Body of pancreas (tissue), 4 donors: ENCODE measurements around the gene C1R. TPM values are rescaled to one million over a fixed set of nuclear protein-coding genes. Genes with fewer than 3 reads are reported as not detected.

Experiments used
- ATAC-seq: fragments of 150-250 bp; one replicate; pipeline ENCODE4 v1.9.1; 2016
- DNase-seq, 4 donors: peaks; one replicate each; pipeline ENCODE4 v3.0.0-alpha.2; 2019
- H3K27ac ChIP-seq, 4 donors: fragments of 200-600 bp; sonication (generic); 1 replicate in 3 of 4; 2 replicates in 1 of 4; pipeline versions ENCODE4 v1.5.1 to v1.6.1; 2016 to 2019; ENCODE audit warnings: mild to moderate bottlenecking in 1 of 4, mixed read lengths in 1 of 4, moderate library complexity in 1 of 4
- H3K27me3 ChIP-seq, 2 donors: fragments of 200-600 bp; sonication (generic); one replicate each; pipeline ENCODE4 v1.6.0; 2016; ENCODE audit warnings: mild to moderate bottlenecking in 1 of 2
- H3K36me3 ChIP-seq, 2 donors: fragments of 200-600 bp; sonication (generic); replicated peaks in 1 of 2; 2 replicates each; pipeline ENCODE4 v1.5.1; 2016; ENCODE audit warnings: low read depth in 2 of 2; ENCODE audit not compliant: insufficient read depth in 1 of 2
- H3K4me1 ChIP-seq: fragments of 200-600 bp; sonication (generic); one replicate; pipeline ENCODE4 v1.6.0; 2016
- H3K4me3 ChIP-seq, 2 donors: fragments of 200-600 bp; sonication (generic); 1 replicate in 1 of 2; 2 replicates in 1 of 2; pipeline ENCODE4 v1.5.1; 2016 to 2019
- H3K9me3 ChIP-seq, 3 donors: fragments of 200-600 bp; sonication (generic); 1 replicate in 2 of 3; 2 replicates in 1 of 3; pipeline ENCODE4 v1.5.1; 2016
- CTCF ChIP-seq, 7 experiments: fragments of 450-650 bp in 4 of 7; fragments of 200-600 bp in 3 of 7; sonication (generic) in 3 of 7; IDR thresholded peaks; one replicate each; pipeline ENCODE4 v1.5.1; 2016 to 2019; ENCODE audit warnings: antibody characterized with exemption in 7 of 7
- POLR2A ChIP-seq, 3 donors: fragments of 450-650 bp; IDR thresholded peaks; one replicate each; pipeline ENCODE4 v1.6.1; 2016; ENCODE audit warnings: antibody characterized with exemption in 3 of 3, mild to moderate bottlenecking in 2 of 3
- WGBS, 2 donors: methylation state at CpG; one replicate each; pipeline ENCODE4 v1.1.5; 2017; 5-methylcytosine and 5-hydroxymethylcytosine counted together
- intact Hi-C: fragments of 100-400 bp; cut with DNase I; formaldehyde crosslinking; loops from one replicate; pipeline ENCODE4 v1.15.1; 2023
- total RNA-seq, 2 donors: library from RNA; depleted of rRNA; stranded (reverse); fragments of >200 nt; gene quantifications; one replicate each; pipeline ENCODE4 v1.1.0, GENCODE V29; 2016

Gene C1R
- total RNA-seq, 2 donors from 2014 or later = 113 to 133 TPM

GRCh38 chr12:7110661-7111060, 18.4 kb upstream of the C1R start:
- no peak overlapping the region for H3K27ac ChIP-seq

GRCh38 chr12:7109572-7109920, 17.3 kb upstream of the C1R start:
- DNase-seq (no peak), ATAC-seq (no peak)
- TF ChIP-seq POLR2A (IDR thresholded peaks at IDR 0.05) (no peak), CTCF (IDR thresholded peaks at IDR 0.05) (no peak)
- Histone ChIP-seq H3K27me3 (no peaks in the 10 kb centered on the region), H3K4me3 (no peak overlapping the region), H3K9me3 (no peaks in the 10 kb centered on the region), H3K4me1 (peaks cover 35% of the 10 kb centered on the region), H3K27ac (peak overlapping the region in 3 of 4 donors; percentile 91 to 99 (median 98)), H3K36me3 (no peaks in the 10 kb centered on the region)
- 32 to 54% methylated on average over 5 of the region's 5 CpGs for WGBS, 2 donors
- intact Hi-C loops = no loop called here

More at GRCh38 chr12:7110661-7111060, 18.4 kb upstream of the C1R start:
- H3K27me3 ChIP-seq = no peaks in the 10 kb centered on the region
- no peaks in the 10 kb centered on the region for H3K9me3 ChIP-seq
- TF ChIP-seq CTCF (IDR thresholded peaks at IDR 0.05) (no peak), POLR2A (IDR thresholded peaks at IDR 0.05) (no peak)
- DNase-seq (no peak), ATAC-seq (no peak)
- no peaks in the 10 kb centered on the region for H3K36me3 ChIP-seq
- no peak overlapping the region for H3K4me3 ChIP-seq
- H3K4me1 ChIP-seq = peaks cover 35% of the 10 kb centered on the region
- intact Hi-C loops = loop anchor here (10.0 kb wide), 1 partner anchor 66 kb away; no protein-coding TSS in a partner anchor
- 86 to 89% methylated on average over 5 of the region's 5 CpGs for WGBS, 2 donors

GRCh38 chr12:7108796-7109571, 16.7 kb upstream of the C1R start, which contains the start of gene C1RL:
TSS of gene C1RL (minus strand) at chr12:7109214. CDS start at chr12:7109180, 34 bp downstream.
- Histone ChIP-seq H3K4me3 (peak within 1 kb of the TSS; percentile 56 to 57), H3K36me3 (no peaks in the 10 kb centered on the region), H3K27ac (peak within 1 kb of the TSS; percentile 91 to 99 (median 96)), H3K27me3 (no peaks in the 10 kb centered on the region), H3K4me1 (peaks cover 35% of the 10 kb centered on the region), H3K9me3 (no peaks in the 10 kb centered on the region)
- ATAC-seq = peak; percentile 85
- peak; percentile 94 to 96 (median 94) for DNase-seq
- WGBS, 2 donors = 11 to 17% methylated on average over 21 to 23 of the region's 23 CpGs
- intact Hi-C loops = no loop called here
- TF ChIP-seq POLR2A (IDR thresholded peaks at IDR 0.05) (peak; percentile 23 to 69 (median 64)), CTCF (IDR thresholded peaks at IDR 0.05) (peak; percentile 89 to 99 (median 98))

GRCh38 chr12:7108003-7108795, 16.0 kb upstream of the C1R start:
- peak overlapping the region; percentile 56 to 57 for H3K4me3 ChIP-seq
- WGBS, 2 donors = 0 to 2% methylated on average over 10 to 30 of the region's 30 CpGs
- DNase-seq = peak; percentile 78 to 85 (median 82)
- H3K36me3 ChIP-seq = peaks cover 0 to 2% of the 10 kb centered on the region in 2 donors
- peaks cover 31% of the 10 kb centered on the region for H3K4me1 ChIP-seq
- ATAC-seq = peak; percentile 80
- intact Hi-C loops = no loop called here
- H3K27me3 ChIP-seq = no peaks in the 10 kb centered on the region
- peak overlapping the region; percentile 91 to 99 (median 96) for H3K27ac ChIP-seq
- no peaks in the 10 kb centered on the region for H3K9me3 ChIP-seq
- TF ChIP-seq CTCF (IDR thresholded peaks at IDR 0.05) (no peak), POLR2A (IDR thresholded peaks at IDR 0.05) (peak; percentile 68 to 84 (median 79))
